HepG2 (cell line): ENCODE results near the gene TSEN54. TPM values are rescaled to one million over a fixed set of nuclear protein-coding genes. Genes with fewer than 3 reads are reported as not detected.

Source experiments
- ATRX ChIP-seq: sonication (generic); formaldehyde crosslinking; IDR thresholded peaks from 2 replicates; pipeline ENCODE4 v1.4.0; 2020; ENCODE audit warnings: missing genetic modification reagents, borderline replicate concordance
- CEBPZ ChIP-seq: IDR thresholded peaks from 2 replicates; pipeline ENCODE4 v1.6.1; 2012; ENCODE audit warnings: low read length, improper control_type of control experiment
- CREB1 ChIP-seq, 2 experiments: fragments of 450-650 bp in 1 of 2; IDR thresholded peaks; 2 replicates each; pipeline ENCODE4 v1.6.1; 2016 to 2017; ENCODE audit warnings: control low read depth in 1 of 2, mild to moderate bottlenecking in 1 of 2, missing compliant biosample characterization in 1 of 2, missing genetic modification characterization in 1 of 2
- EED ChIP-seq: sonication (generic); formaldehyde crosslinking; IDR thresholded peaks from 2 replicates; pipeline ENCODE4 v1.5.0; 2020; ENCODE audit warnings: mild to moderate bottlenecking, missing genetic modification reagents
- NR2C2 ChIP-seq: sonication (generic); formaldehyde crosslinking; IDR thresholded peaks from 2 replicates; pipeline ENCODE4 v1.4.0; 2020; ENCODE audit warnings: missing genetic modification reagents, mild to moderate bottlenecking, moderate library complexity, borderline replicate concordance
- NR2F2 ChIP-seq: IDR thresholded peaks from 2 replicates; pipeline ENCODE4 v1.6.1; 2012; ENCODE audit warnings: low read depth, inconsistent platforms, borderline replicate concordance
- PAX8 ChIP-seq: sonication (generic); formaldehyde crosslinking; IDR thresholded peaks from 2 replicates; pipeline ENCODE4 v1.8.0; 2022; ENCODE audit warnings: mild to moderate bottlenecking, missing genetic modification reagents, borderline replicate concordance
- SIX1 ChIP-seq: sonication (generic); formaldehyde crosslinking; IDR thresholded peaks from 2 replicates; pipeline ENCODE4 v1.4.0; 2020; ENCODE audit warnings: missing genetic modification reagents, borderline replicate concordance
- ZNF564 ChIP-seq: sonication (generic); formaldehyde crosslinking; IDR thresholded peaks from 2 replicates; pipeline ENCODE4 v1.8.1; 2023; ENCODE audit warnings: mild to moderate bottlenecking, missing genetic modification reagents
- ZNF709 ChIP-seq: sonication (generic); formaldehyde crosslinking; IDR thresholded peaks from 2 replicates; pipeline ENCODE4 v1.5.0; 2020; ENCODE audit warnings: mild to moderate bottlenecking, missing genetic modification reagents
- polyA plus RNA-seq, 8 experiments: library from polyadenylated mRNA; depleted of rRNA in 3 of 8; stranded (reverse) in 7 of 8; unstranded in 1 of 8; fragments of >200 nt; fragmentation: Illumina TruSeq in 4 of 8; extraction: Trizol in 4 of 8; gene quantifications; 2 replicates each; pipeline versions ENCODE4 v1.2.1 to v1.2.3, GENCODE V29; 2011 to 2016; ENCODE audit warnings: low read depth in 4 of 8, missing spikeins in 1 of 8, mixed read lengths in 1 of 8; ENCODE audit not compliant: insufficient read depth in 1 of 8
- total RNA-seq, 5 experiments: library from RNA; depleted of rRNA; stranded (reverse); fragments of >200 nt; fragmentation: Illumina TruSeq; extraction: Trizol; gene quantifications; 2 replicates each; pipeline ENCODE4 v1.2.3, GENCODE V29; 2016; ENCODE audit warnings: low read depth in 1 of 5
- TF ChIP-seq, protein P1 (sequence below), 2 experiments: fragments of 450-650 bp in 1 of 2; sonication (generic) in 1 of 2; formaldehyde crosslinking in 1 of 2; IDR thresholded peaks; 2 replicates each; pipeline versions ENCODE4 v1.6.1 to v1.8.0; 2016 to 2022; ENCODE audit warnings: antibody characterized with exemption in 1 of 2, mild to moderate bottlenecking in 1 of 2, missing genetic modification reagents in 1 of 2
- TF ChIP-seq, protein P2 (sequence below): sonication (generic); formaldehyde crosslinking; IDR thresholded peaks from 2 replicates; pipeline ENCODE4 v1.8.0; 2022; ENCODE audit warnings: mild to moderate bottlenecking, missing genetic modification reagents, moderate library complexity
- TF ChIP-seq, protein P3 (sequence below): sonication (generic); formaldehyde crosslinking; IDR thresholded peaks from 2 replicates; pipeline ENCODE4 v1.5.0; 2020; ENCODE audit warnings: missing genetic modification reagents

Gene TSEN54
- total and polyA plus RNA-seq, 2 of the 13 experiments (the other 11 are each of a cell fraction or from before 2014, with no cell fraction given), result 62.9 to 63.3 TPM

- TF ChIP-seq, protein P1, sequence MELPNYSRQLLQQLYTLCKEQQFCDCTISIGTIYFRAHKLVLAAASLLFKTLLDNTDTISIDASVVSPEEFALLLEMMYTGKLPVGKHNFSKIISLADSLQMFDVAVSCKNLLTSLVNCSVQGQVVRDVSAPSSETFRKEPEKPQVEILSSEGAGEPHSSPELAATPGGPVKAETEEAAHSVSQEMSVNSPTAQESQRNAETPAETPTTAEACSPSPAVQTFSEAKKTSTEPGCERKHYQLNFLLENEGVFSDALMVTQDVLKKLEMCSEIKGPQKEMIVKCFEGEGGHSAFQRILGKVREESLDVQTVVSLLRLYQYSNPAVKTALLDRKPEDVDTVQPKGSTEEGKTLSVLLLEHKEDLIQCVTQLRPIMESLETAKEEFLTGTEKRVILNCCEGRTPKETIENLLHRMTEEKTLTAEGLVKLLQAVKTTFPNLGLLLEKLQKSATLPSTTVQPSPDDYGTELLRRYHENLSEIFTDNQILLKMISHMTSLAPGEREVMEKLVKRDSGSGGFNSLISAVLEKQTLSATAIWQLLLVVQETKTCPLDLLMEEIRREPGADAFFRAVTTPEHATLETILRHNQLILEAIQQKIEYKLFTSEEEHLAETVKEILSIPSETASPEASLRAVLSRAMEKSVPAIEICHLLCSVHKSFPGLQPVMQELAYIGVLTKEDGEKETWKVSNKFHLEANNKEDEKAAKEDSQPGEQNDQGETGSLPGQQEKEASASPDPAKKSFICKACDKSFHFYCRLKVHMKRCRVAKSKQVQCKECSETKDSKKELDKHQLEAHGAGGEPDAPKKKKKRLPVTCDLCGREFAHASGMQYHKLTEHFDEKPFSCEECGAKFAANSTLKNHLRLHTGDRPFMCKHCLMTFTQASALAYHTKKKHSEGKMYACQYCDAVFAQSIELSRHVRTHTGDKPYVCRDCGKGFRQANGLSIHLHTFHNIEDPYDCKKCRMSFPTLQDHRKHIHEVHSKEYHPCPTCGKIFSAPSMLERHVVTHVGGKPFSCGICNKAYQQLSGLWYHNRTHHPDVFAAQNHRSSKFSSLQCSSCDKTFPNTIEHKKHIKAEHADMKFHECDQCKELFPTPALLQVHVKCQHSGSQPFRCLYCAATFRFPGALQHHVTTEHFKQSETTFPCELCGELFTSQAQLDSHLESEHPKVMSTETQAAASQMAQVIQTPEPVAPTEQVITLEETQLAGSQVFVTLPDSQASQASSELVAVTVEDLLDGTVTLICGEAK (IDR thresholded peaks at IDR 0.05), result no peak
- TF ChIP-seq, protein P1 (CRISPR knock-in tag; IDR thresholded peaks at IDR 0.05), result peak; percentile 84
- TF ChIP-seq, protein P2, sequence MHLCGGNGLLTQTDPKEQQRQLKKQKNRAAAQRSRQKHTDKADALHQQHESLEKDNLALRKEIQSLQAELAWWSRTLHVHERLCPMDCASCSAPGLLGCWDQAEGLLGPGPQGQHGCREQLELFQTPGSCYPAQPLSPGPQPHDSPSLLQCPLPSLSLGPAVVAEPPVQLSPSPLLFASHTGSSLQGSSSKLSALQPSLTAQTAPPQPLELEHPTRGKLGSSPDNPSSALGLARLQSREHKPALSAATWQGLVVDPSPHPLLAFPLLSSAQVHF, result peak; percentile 22
- TF ChIP-seq PAX8 (CRISPR knock-in tag), result 0 out of 2 replicates have a peak, but pooled peaks have one; percentile 52
- TF ChIP-seq CEBPZ, result no peak
- peak; percentile 99 for TF ChIP-seq ZNF709 (CRISPR knock-in tag)
- TF ChIP-seq EED (CRISPR knock-in tag), result peak; percentile 98
- peak; percentile 89 for TF ChIP-seq ZNF564
- TF ChIP-seq, protein P3, sequence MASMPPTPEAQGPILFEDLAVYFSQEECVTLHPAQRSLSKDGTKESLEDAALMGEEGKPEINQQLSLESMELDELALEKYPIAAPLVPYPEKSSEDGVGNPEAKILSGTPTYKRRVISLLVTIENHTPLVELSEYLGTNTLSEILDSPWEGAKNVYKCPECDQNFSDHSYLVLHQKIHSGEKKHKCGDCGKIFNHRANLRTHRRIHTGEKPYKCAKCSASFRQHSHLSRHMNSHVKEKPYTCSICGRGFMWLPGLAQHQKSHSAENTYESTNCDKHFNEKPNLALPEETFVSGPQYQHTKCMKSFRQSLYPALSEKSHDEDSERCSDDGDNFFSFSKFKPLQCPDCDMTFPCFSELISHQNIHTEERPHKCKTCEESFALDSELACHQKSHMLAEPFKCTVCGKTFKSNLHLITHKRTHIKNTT, result no peak
- TF ChIP-seq ATRX (CRISPR knock-in tag), result no peak
- peak; percentile 26 for TF ChIP-seq SIX1
- peak; percentile 36; the same call in 1 of the 2 replicates for TF ChIP-seq NR2C2 (CRISPR knock-in tag)
- no peak for TF ChIP-seq CREB1 (IDR thresholded peaks at IDR 0.05)
- no peak for TF ChIP-seq CREB1 (CRISPR knock-in tag; IDR thresholded peaks at IDR 0.05)
- TF ChIP-seq NR2F2, result no peak; the same call in 1 of the 2 replicates
Measured at GRCh38 chr17:75515496-75516254, 653 bp upstream of the TSEN54 start, which contains the start of gene CASKIN2 (continued).
